Naive B cell (primary cell): ENCODE data around the gene MPPE1. TPM values are rescaled to one million over a fixed set of nuclear protein-coding genes. Genes with fewer than 3 reads are reported as not detected.
"Not testable (repeated sequence)": the region's sequence is repeated elsewhere in the genome, so short reads cannot be mapped to it uniquely, and the experiment has no call there.

Experiments used
- ATAC-seq, 2 donors: fragments of 150-1000 bp; cut with Tn5 transposase; 2 replicates each; pipeline ENCODE4 v1.10.0; 2021; ENCODE audit warnings: low read depth in 2 of 2, mild to moderate bottlenecking in 2 of 2, moderate library complexity in 2 of 2
- DNase-seq: peaks from one replicate; pipeline ENCODE4 v3.0.0; 2022
- H3K27ac Mint-ChIP-seq, 6 donors: one replicate each; pipeline ENCODE4 v1.8.0; 2020 to 2022; ENCODE audit warnings: mild to moderate bottlenecking in 6 of 6, mixed read lengths in 6 of 6, moderate library complexity in 5 of 6, inconsistent platforms in 2 of 6
- H3K27me3 Mint-ChIP-seq, 3 donors: one replicate each; pipeline ENCODE4 v1.8.0; 2021 to 2022; ENCODE audit warnings: mixed read lengths in 3 of 3, mild to moderate bottlenecking in 1 of 3
- H3K36me3 Mint-ChIP-seq, 2 donors: one replicate each; pipeline ENCODE4 v1.8.0; 2020 to 2022; ENCODE audit warnings: mixed read lengths in 2 of 2, inconsistent platforms in 1 of 2, mild to moderate bottlenecking in 1 of 2
- H3K4me1 Mint-ChIP-seq, 3 donors: one replicate each; pipeline ENCODE4 v1.8.0; 2020 to 2022; ENCODE audit warnings: mixed read lengths in 3 of 3, inconsistent platforms in 1 of 3, mild to moderate bottlenecking in 1 of 3, moderate library complexity in 1 of 3
- H3K4me3 Mint-ChIP-seq, 8 donors: one replicate each; pipeline ENCODE4 v1.8.0; 2020 to 2022; ENCODE audit warnings: mild to moderate bottlenecking in 8 of 8, mixed read lengths in 8 of 8, moderate library complexity in 8 of 8, inconsistent platforms in 2 of 8
- H3K9me3 Mint-ChIP-seq, 7 donors: one replicate each; pipeline ENCODE4 v1.8.0; 2020 to 2022; ENCODE audit warnings: mixed read lengths in 7 of 7, mild to moderate bottlenecking in 5 of 7, inconsistent platforms in 2 of 7, moderate library complexity in 1 of 7
- polyA plus RNA-seq, 6 donors: library from polyadenylated mRNA; unstranded; fragments of 300-500 nt; fragmentation: Illumina TruSeq; gene quantifications; one replicate each; pipeline ENCODE4 v1.2.3, GENCODE V29; 2021; ENCODE audit warnings: low read depth in 6 of 6

MPPE1 gene
- polyA plus RNA-seq, 6 donors from 2014 or later: 41.2 to 59.4 (median 50.1) TPM

- H3K4me3 Mint-ChIP-seq: peak overlapping the region in 2 of 8 donors; percentile 43 to 97
- peaks cover 29 to 57% (median 38%) of the 10 kb centered on the region in 3 donors for H3K4me1 Mint-ChIP-seq
- H3K27ac Mint-ChIP-seq: peak overlapping the region in 4 of 6 donors; percentile 34 to 100 (median 50)
These were observed 53.6 kb downstream of the MPPE1 start for GRCh38 chr18:11854554-11854953.

DNA sequence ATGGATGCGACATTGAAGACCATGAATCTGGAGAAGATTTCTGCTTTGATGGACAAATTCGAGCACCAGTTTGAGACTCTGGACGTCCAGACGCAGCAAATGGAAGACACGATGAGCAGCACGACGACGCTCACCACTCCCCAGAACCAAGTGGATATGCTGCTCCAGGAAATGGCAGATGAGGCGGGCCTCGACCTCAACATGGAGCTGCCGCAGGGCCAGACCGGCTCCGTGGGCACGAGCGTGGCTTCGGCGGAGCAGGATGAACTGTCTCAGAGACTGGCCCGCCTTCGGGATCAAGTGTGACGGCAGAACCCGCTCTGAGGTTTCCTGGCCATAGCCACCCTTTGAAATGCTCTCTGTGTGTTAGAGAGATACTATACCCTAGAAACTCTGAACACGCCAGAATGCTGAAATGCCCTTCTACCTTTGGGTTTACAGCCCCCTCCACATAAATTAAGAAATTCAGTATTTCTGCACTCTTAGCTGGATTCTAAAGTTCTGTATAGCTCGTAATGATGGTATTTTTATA lies 56.2 kb downstream of the MPPE1 start:
- Mint-ChIP-seq H3K9me3 (no peaks in the 10 kb centered on the region), H3K36me3 (peaks cover 0 to 7% of the 10 kb centered on the region in 2 donors), H3K4me1 (peaks cover 23 to 54% (median 29%) of the 10 kb centered on the region in 3 donors), H3K27ac (peak overlapping the region; percentile 100), H3K27me3 (peaks cover 0 to 6% (median 0%) of the 10 kb centered on the region in 3 donors), H3K4me3 (peak overlapping the region; percentile 97 to 100 (median 100))
- DNase-seq (peak; percentile 33), ATAC-seq (peak; percentile 15 to 17)

More at GRCh38 chr18:11854554-11854953, 53.6 kb downstream of the MPPE1 start:
- not testable (repeated sequence) for ATAC-seq, H3K9me3 Mint-ChIP-seq, H3K36me3 Mint-ChIP-seq, DNase-seq, H3K27me3 Mint-ChIP-seq

DNA sequence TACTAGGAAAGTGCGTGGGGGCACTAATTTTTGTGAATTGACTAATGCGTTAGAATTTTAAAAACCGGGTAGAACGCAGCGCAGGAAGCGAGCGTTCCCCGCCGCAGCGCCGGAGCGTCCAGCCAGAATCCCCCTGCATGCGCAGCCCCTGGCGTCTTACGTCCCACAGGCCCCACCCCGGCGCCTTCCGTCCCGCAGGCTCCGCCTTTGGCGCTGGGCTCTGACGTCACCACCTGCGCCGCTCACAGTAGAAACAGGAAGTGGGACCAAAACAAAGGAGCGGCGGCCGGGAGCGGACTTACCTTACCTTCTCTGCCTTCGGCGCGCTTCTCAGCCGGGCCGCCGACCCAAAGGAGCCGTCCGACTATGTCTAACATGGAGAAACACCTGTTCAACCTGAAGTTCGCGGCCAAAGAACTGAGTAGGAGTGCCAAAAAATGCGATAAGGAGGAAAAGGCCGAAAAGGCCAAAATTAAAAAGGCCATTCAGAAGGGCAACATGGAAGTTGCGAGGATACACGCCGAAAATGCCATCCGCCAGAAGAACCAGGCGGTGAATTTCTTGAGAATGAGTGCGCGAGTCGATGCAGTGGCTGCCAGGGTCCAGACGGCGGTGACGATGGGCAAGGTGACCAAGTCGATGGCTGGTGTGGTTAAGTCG lies 56.8 kb downstream of the MPPE1 start, which contains the start of gene CHMP1B:
TSS of gene CHMP1B (plus strand) at position 268 of the 660 bp plus-strand sequence. CDS start at position 367, 99 bp downstream.
- H3K9me3 Mint-ChIP-seq: no peaks in the 10 kb centered on the region
- ATAC-seq (peak; percentile 83 to 88), DNase-seq (peak; percentile 98)
- H3K4me3 Mint-ChIP-seq: peak within 1 kb of the TSS; percentile 97 to 100 (median 100)
- H3K4me1 Mint-ChIP-seq: peaks cover 22 to 54% (median 29%) of the 10 kb centered on the region in 3 donors
- H3K27ac Mint-ChIP-seq: peak within 1 kb of the TSS; percentile 100
- H3K36me3 Mint-ChIP-seq: peaks cover 0 to 7% of the 10 kb centered on the region in 2 donors
- H3K27me3 Mint-ChIP-seq: peaks cover 0 to 6% (median 0%) of the 10 kb centered on the region in 3 donors

- peaks cover 0 to 7% of the 10 kb centered on the region in 2 donors for H3K36me3 Mint-ChIP-seq
- H3K4me3 Mint-ChIP-seq: peak overlapping the region; percentile 97 to 100 (median 100)
- ATAC-seq (peak; percentile 61 to 65), DNase-seq (no peak)
- H3K27me3 Mint-ChIP-seq: peaks cover 0 to 6% (median 0%) of the 10 kb centered on the region in 3 donors
- H3K9me3 Mint-ChIP-seq: no peaks in the 10 kb centered on the region
- peaks cover 22 to 54% (median 29%) of the 10 kb centered on the region in 3 donors for H3K4me1 Mint-ChIP-seq
- H3K27ac Mint-ChIP-seq: peak overlapping the region; percentile 100
These were observed 57.3 kb downstream of the MPPE1 start for GRCh38 chr18:11850821-11851145.

DNA sequence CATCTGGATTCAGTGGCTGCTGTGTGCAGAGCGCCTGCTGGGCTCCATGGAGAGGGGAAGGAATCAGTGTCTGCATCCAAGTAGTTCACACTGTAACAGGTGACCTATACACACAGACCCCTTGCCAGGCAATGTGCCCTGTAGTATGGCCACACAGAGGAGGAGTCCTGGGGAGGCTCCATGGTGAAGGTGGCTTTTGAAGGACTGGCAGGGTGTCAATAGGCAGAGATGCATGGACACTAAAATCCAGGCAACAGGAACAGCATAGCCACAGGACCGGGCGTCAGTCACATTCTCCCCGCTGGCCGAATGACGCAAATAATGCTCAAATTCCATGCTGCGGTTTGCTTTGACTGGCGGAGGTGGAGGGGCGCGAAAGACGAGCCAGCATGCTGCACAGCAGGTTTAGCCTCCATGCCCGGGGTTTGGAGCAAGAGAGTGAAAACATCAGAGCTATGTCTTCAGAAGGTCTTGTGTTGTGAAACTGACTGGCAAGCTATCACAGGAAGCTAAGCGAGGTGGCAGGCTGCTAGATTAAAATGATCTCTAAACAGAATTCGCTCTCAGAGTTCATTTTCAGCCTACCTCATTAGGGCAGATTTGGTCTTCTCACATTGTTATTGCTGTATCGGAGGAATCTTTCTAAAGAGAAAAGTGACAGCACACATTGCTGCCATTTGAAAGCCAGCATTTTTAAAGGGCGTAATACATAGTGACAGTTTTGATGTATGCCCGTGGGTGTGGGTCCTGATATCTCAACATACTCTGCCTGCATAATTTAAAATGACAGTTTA lies 58.1 kb downstream of the MPPE1 start:
- Mint-ChIP-seq H3K4me1 (peaks cover 22 to 50% (median 29%) of the 10 kb centered on the region in 3 donors), H3K9me3 (no peaks in the 10 kb centered on the region), H3K27me3 (peaks cover 0 to 6% (median 0%) of the 10 kb centered on the region in 3 donors)

DNA sequence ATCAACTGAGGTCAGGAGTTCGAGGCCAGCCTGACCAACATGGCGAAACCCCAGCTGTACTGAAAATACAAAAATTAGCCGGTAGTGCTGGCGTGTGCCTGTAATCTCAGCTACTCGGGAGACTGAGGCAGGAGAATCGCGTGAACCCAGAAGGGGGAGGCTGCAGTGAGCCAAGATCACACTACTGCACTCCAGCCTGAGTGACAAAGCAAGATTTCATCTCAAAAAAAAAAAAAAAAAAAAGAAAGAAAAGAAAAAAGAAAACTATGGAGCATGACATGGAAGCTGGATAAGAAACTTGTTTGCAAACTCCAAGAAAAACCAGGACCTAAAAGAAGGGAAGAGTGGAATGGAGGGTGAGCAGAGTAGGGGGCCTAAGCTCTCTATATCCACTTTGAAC lies 58.8 kb downstream of the MPPE1 start:
- H3K27ac Mint-ChIP-seq: peak overlapping the region; percentile 39 to 100 (median 100)
- peaks cover 22 to 44% (median 29%) of the 10 kb centered on the region in 3 donors for H3K4me1 Mint-ChIP-seq
- DNase-seq (no peak), ATAC-seq (no peak)
- H3K9me3 Mint-ChIP-seq: no peaks in the 10 kb centered on the region
- peaks cover 0 to 7% of the 10 kb centered on the region in 2 donors for H3K36me3 Mint-ChIP-seq
- H3K27me3 Mint-ChIP-seq: peaks cover 0 to 10% (median 0%) of the 10 kb centered on the region in 3 donors
- H3K4me3 Mint-ChIP-seq: peak overlapping the region in 7 of 8 donors; percentile 58 to 100 (median 99)

More for the DNA sequence above, 58.1 kb downstream of the MPPE1 start:
- Mint-ChIP-seq H3K4me3 (peak overlapping the region; percentile 97 to 100 (median 100)), H3K27ac (peak overlapping the region; percentile 100), H3K36me3 (peaks cover 0 to 7% of the 10 kb centered on the region in 2 donors)
- ATAC-seq (peak; percentile 4 to 20), DNase-seq (peak; percentile 44)

- peaks cover 0 to 7% of the 10 kb centered on the region in 2 donors for H3K36me3 Mint-ChIP-seq
These were observed 60.3 kb downstream of the MPPE1 start for GRCh38 chr18:11847811-11848210.

GRCh38 chr18:11845654-11846053 lies 62.5 kb downstream of the MPPE1 start:
- peaks cover 0 to 11% (median 0%) of the 10 kb centered on the region in 3 donors for H3K27me3 Mint-ChIP-seq
- DNase-seq (no peak), ATAC-seq (no peak)
- peaks cover 8 to 11% (median 11%) of the 10 kb centered on the region in 3 donors for H3K4me1 Mint-ChIP-seq
- H3K27ac Mint-ChIP-seq: peak overlapping the region in 1 of 6 donors; percentile 6
- peak overlapping the region in 1 of 8 donors; percentile 66 for H3K4me3 Mint-ChIP-seq
- H3K9me3 Mint-ChIP-seq: no peaks in the 10 kb centered on the region
- H3K36me3 Mint-ChIP-seq: no peaks in the 10 kb centered on the region

More at GRCh38 chr18:11847811-11848210, 60.3 kb downstream of the MPPE1 start:
- ATAC-seq (no peak), DNase-seq (no peak)
- no peaks in the 10 kb centered on the region for H3K9me3 Mint-ChIP-seq
- peak overlapping the region in 3 of 6 donors; percentile 20 to 100 (median 74) for H3K27ac Mint-ChIP-seq
- peak overlapping the region in 1 of 8 donors; percentile 60 for H3K4me3 Mint-ChIP-seq
- peaks cover 0 to 10% (median 0%) of the 10 kb centered on the region in 3 donors for H3K27me3 Mint-ChIP-seq
- H3K4me1 Mint-ChIP-seq: peaks cover 22 to 30% (median 29%) of the 10 kb centered on the region in 3 donors

DNA sequence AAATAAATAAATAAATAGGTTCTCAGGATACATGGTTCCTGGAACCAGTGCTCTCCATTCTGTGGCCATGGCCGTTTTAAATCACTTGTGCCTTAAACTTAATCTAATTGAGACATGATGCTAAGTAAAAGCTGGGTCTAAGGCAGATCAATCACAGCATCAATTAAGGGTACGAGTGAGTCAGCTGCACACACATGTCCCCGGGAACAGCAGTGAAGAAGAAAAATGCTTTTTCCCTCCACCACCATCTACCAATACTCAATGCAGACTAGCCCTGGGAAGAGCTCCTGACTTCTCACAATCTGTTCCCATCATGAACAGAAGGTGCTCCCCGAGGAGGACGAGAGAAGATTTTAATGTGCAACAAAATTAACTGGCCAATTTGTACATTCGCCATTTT lies 63.7 kb downstream of the MPPE1 start:
- no peak overlapping the region for H3K4me3 Mint-ChIP-seq

GRCh38 chr18:11842562-11842961 lies 65.6 kb downstream of the MPPE1 start:
- H3K36me3 Mint-ChIP-seq: no peaks in the 10 kb centered on the region
- H3K27me3 Mint-ChIP-seq: peaks cover 5 to 21% (median 6%) of the 10 kb centered on the region in 3 donors
- no peak overlapping the region for H3K4me3 Mint-ChIP-seq
- DNase-seq (no peak), ATAC-seq (no peak)
- no peaks in the 10 kb centered on the region for H3K4me1 Mint-ChIP-seq
- no peak overlapping the region for H3K27ac Mint-ChIP-seq
- H3K9me3 Mint-ChIP-seq: no peaks in the 10 kb centered on the region

More for the DNA sequence above, 63.7 kb downstream of the MPPE1 start:
- peaks cover 0 to 16% (median 0%) of the 10 kb centered on the region in 3 donors for H3K27me3 Mint-ChIP-seq
- no peaks in the 10 kb centered on the region for H3K36me3 Mint-ChIP-seq
- no peak overlapping the region for H3K27ac Mint-ChIP-seq
- no peaks in the 10 kb centered on the region for H3K4me1 Mint-ChIP-seq
- no peaks in the 10 kb centered on the region for H3K9me3 Mint-ChIP-seq
- DNase-seq: no peak
- ATAC-seq: no peak

- Mint-ChIP-seq H3K27ac (peak overlapping the region in 1 of 6 donors; percentile 50), H3K4me1 (no peaks in the 10 kb centered on the region), H3K9me3 (no peaks in the 10 kb centered on the region), H3K27me3 (peaks cover 5 to 25% (median 6%) of the 10 kb centered on the region in 3 donors), H3K36me3 (no peaks in the 10 kb centered on the region), H3K4me3 (no peak overlapping the region)
- no peak for DNase-seq
- ATAC-seq: no peak
These were observed 67.6 kb downstream of the MPPE1 start for GRCh38 chr18:11840493-11840892.

- DNase-seq (no peak), ATAC-seq (no peak)
- Mint-ChIP-seq H3K27ac (no peak overlapping the region), H3K4me1 (no peaks in the 10 kb centered on the region), H3K36me3 (no peaks in the 10 kb centered on the region), H3K27me3 (peaks cover 5 to 24% (median 6%) of the 10 kb centered on the region in 3 donors), H3K4me3 (no peak overlapping the region), H3K9me3 (no peaks in the 10 kb centered on the region)
These were observed 68.6 kb downstream of the MPPE1 start for GRCh38 chr18:11839556-11839955.

- peaks cover 6 to 27% (median 8%) of the 10 kb centered on the region in 3 donors for H3K27me3 Mint-ChIP-seq
- H3K27ac Mint-ChIP-seq: no peak overlapping the region
- H3K36me3 Mint-ChIP-seq: no peaks in the 10 kb centered on the region
- no peak for DNase-seq
- peaks cover 0 to 4% (median 0%) of the 10 kb centered on the region in 7 donors for H3K9me3 Mint-ChIP-seq
- H3K4me1 Mint-ChIP-seq: no peaks in the 10 kb centered on the region
- no peak overlapping the region for H3K4me3 Mint-ChIP-seq
- ATAC-seq: no peak
These were observed 73.3 kb downstream of the MPPE1 start for GRCh38 chr18:11834772-11835171.
